HepG2 (cell line): Measurements from ENCODE around the gene INPP5E. TPM values are rescaled to one million over a fixed set of nuclear protein-coding genes. Genes with fewer than 3 reads are reported as not detected.

Experiments
- CBX5 ChIP-seq: sonication (generic); formaldehyde crosslinking; IDR thresholded peaks from 2 replicates; pipeline ENCODE4 v1.4.0; 2020; ENCODE audit warnings: missing genetic modification reagents, borderline replicate concordance
- CENPBD1 ChIP-seq: sonication (generic); formaldehyde crosslinking; IDR thresholded peaks from 2 replicates; pipeline ENCODE4 v1.8.0; 2022; ENCODE audit warnings: missing genetic modification reagents, low read depth, mild to moderate bottlenecking, borderline replicate concordance
- ELF3 ChIP-seq: IDR thresholded peaks from 2 replicates; pipeline ENCODE4 v1.6.1; 2016; ENCODE audit warnings: missing genetic modification reagents, missing compliant biosample characterization
- FOXO1 ChIP-seq: sonication (generic); formaldehyde crosslinking; IDR thresholded peaks from 2 replicates; pipeline ENCODE4 v1.4.0; 2020; ENCODE audit warnings: missing genetic modification reagents
- GZF1 ChIP-seq: sonication (generic); formaldehyde crosslinking; IDR thresholded peaks from 2 replicates; pipeline ENCODE4 v1.5.1; 2020; ENCODE audit warnings: mild to moderate bottlenecking, missing genetic modification reagents
- HOXA3 ChIP-seq: sonication (generic); formaldehyde crosslinking; IDR thresholded peaks from 2 replicates; pipeline ENCODE4 v1.5.0; 2020; ENCODE audit warnings: missing genetic modification reagents
- MATR3 ChIP-seq: sonication (generic); formaldehyde crosslinking; IDR thresholded peaks from 2 replicates; pipeline ENCODE4 v1.4.0; 2020; ENCODE audit warnings: missing genetic modification reagents
- NFATC3 ChIP-seq: sonication (generic); formaldehyde crosslinking; IDR thresholded peaks from 2 replicates; pipeline ENCODE4 v1.5.1; 2020; ENCODE audit warnings: mild to moderate bottlenecking, missing genetic modification reagents
- PAF1 ChIP-seq: IDR thresholded peaks from 2 replicates; pipeline ENCODE4 v1.6.1; 2016; ENCODE audit warnings: missing genetic modification reagents, missing compliant biosample characterization
- POLR2AphosphoS2 ChIP-seq: IDR thresholded peaks from 2 replicates; pipeline ENCODE4 v1.6.1; 2011; ENCODE audit warnings: low read depth, low read length, improper control_type of control experiment
- PREB ChIP-seq: sonication (generic); formaldehyde crosslinking; IDR thresholded peaks from 2 replicates; pipeline ENCODE4 v1.4.0; 2020; ENCODE audit warnings: missing genetic modification reagents
- RBAK ChIP-seq: sonication (generic); formaldehyde crosslinking; IDR thresholded peaks from 2 replicates; pipeline ENCODE4 v1.5.1; 2020; ENCODE audit warnings: mild to moderate bottlenecking, missing genetic modification reagents
- SAP130 ChIP-seq: IDR thresholded peaks from 2 replicates; pipeline ENCODE4 v1.6.1; 2016; ENCODE audit warnings: low read depth
- TFDP2 ChIP-seq: sonication (generic); formaldehyde crosslinking; IDR thresholded peaks from 2 replicates; pipeline ENCODE4 v1.4.0; 2020; ENCODE audit warnings: missing genetic modification reagents
- ZMYM2 ChIP-seq: sonication (generic); formaldehyde crosslinking; IDR thresholded peaks from 2 replicates; pipeline ENCODE4 v1.8.0; 2022; ENCODE audit warnings: mild to moderate bottlenecking, missing genetic modification reagents
- ZNF207 ChIP-seq: fragments of 450-650 bp; IDR thresholded peaks from 2 replicates; pipeline ENCODE4 v1.6.1; 2016; ENCODE audit warnings: antibody characterized with exemption, borderline replicate concordance
- ZNF235 ChIP-seq: sonication (generic); formaldehyde crosslinking; IDR thresholded peaks from 2 replicates; pipeline ENCODE4 v1.8.1; 2023; ENCODE audit warnings: mild to moderate bottlenecking, missing genetic modification reagents, borderline replicate concordance
- ZNF530 ChIP-seq: sonication (generic); formaldehyde crosslinking; IDR thresholded peaks from 2 replicates; pipeline ENCODE4 v1.5.0; 2020; ENCODE audit warnings: low read depth, mild to moderate bottlenecking, missing genetic modification reagents
- ZNF549 ChIP-seq: sonication (generic); formaldehyde crosslinking; IDR thresholded peaks from 2 replicates; pipeline ENCODE4 v1.5.0; 2020; ENCODE audit warnings: missing genetic modification reagents
- ZNF558 ChIP-seq: sonication (generic); formaldehyde crosslinking; IDR thresholded peaks from 2 replicates; pipeline ENCODE4 v1.9.0; 2022; ENCODE audit warnings: mild to moderate bottlenecking, missing genetic modification reagents, borderline replicate concordance
- ZNF713 ChIP-seq: sonication (generic); formaldehyde crosslinking; IDR thresholded peaks from 2 replicates; pipeline ENCODE4 v1.4.0; 2020; ENCODE audit warnings: mild to moderate bottlenecking, missing genetic modification reagents
- ZNF777 ChIP-seq: sonication (generic); formaldehyde crosslinking; IDR thresholded peaks from 2 replicates; pipeline ENCODE4 v1.4.0; 2020; ENCODE audit warnings: missing genetic modification reagents
- ZNF792 ChIP-seq: IDR thresholded peaks from 2 replicates; pipeline ENCODE4 v1.6.1; 2016
- ZNF841 ChIP-seq: sonication (generic); formaldehyde crosslinking; IDR thresholded peaks from 2 replicates; pipeline ENCODE4 v1.8.1; 2023; ENCODE audit warnings: missing genetic modification reagents, borderline replicate concordance
- ZSCAN5A ChIP-seq: sonication (generic); formaldehyde crosslinking; IDR thresholded peaks from 2 replicates; pipeline ENCODE4 v1.8.0; 2022; ENCODE audit warnings: mild to moderate bottlenecking, missing genetic modification reagents, borderline replicate concordance
- polyA plus RNA-seq, 8 experiments: library from polyadenylated mRNA; depleted of rRNA in 3 of 8; stranded (reverse) in 7 of 8; unstranded in 1 of 8; fragments of >200 nt; fragmentation: Illumina TruSeq in 4 of 8; extraction: Trizol in 4 of 8; gene quantifications; 2 replicates each; pipeline versions ENCODE4 v1.2.1 to v1.2.3, GENCODE V29; 2011 to 2016; ENCODE audit warnings: low read depth in 4 of 8, missing spikeins in 1 of 8, mixed read lengths in 1 of 8; ENCODE audit not compliant: insufficient read depth in 1 of 8
- total RNA-seq, 5 experiments: library from RNA; depleted of rRNA; stranded (reverse); fragments of >200 nt; fragmentation: Illumina TruSeq; extraction: Trizol; gene quantifications; 2 replicates each; pipeline ENCODE4 v1.2.3, GENCODE V29; 2016; ENCODE audit warnings: low read depth in 1 of 5
- TF ChIP-seq, protein P1 (sequence below): sonication (generic); formaldehyde crosslinking; IDR thresholded peaks from 2 replicates; pipeline ENCODE4 v1.5.1; 2020; ENCODE audit warnings: missing genetic modification reagents, mild to moderate bottlenecking, borderline replicate concordance

The INPP5E gene
- total and polyA plus RNA-seq, 2 of the 13 experiments (the other 11 are each of a cell fraction or from before 2014, with no cell fraction given): 5.5 TPM

- TF ChIP-seq ZNF841 (CRISPR knock-in tag) (no peak), ZMYM2 (no peak), ZNF235 (no peak; the same call in 1 of the 2 replicates), PAF1 (no peak), TFDP2 (CRISPR knock-in tag) (peak; percentile 45; the same call in 1 of the 2 replicates), MATR3 (no peak), ZSCAN5A (CRISPR knock-in tag) (no peak), ZNF792 (CRISPR knock-in tag) (no peak), GZF1 (CRISPR knock-in tag) (no peak), NFATC3 (CRISPR knock-in tag) (no peak), ZNF777 (CRISPR knock-in tag) (peak; percentile 38; the same call in 1 of the 2 replicates), ZNF558 (CRISPR knock-in tag) (no peak; the same call in 1 of the 2 replicates), CBX5 (CRISPR knock-in tag) (no peak), ELF3 (CRISPR knock-in tag) (no peak), POLR2AphosphoS2 (no peak), SAP130 (CRISPR knock-in tag) (peak; percentile 43; the same call in 1 of the 2 replicates), FOXO1 (CRISPR knock-in tag) (no peak), RBAK (CRISPR knock-in tag) (no peak), ZNF207 (no peak), ZNF713 (CRISPR knock-in tag) (no peak), PREB (CRISPR knock-in tag) (no peak), ZNF530 (CRISPR knock-in tag) (no peak), ZNF549 (no peak), HOXA3 (CRISPR knock-in tag) (peak; percentile 41), CENPBD1 (CRISPR knock-in tag) (no peak)
- TF ChIP-seq, protein P1, sequence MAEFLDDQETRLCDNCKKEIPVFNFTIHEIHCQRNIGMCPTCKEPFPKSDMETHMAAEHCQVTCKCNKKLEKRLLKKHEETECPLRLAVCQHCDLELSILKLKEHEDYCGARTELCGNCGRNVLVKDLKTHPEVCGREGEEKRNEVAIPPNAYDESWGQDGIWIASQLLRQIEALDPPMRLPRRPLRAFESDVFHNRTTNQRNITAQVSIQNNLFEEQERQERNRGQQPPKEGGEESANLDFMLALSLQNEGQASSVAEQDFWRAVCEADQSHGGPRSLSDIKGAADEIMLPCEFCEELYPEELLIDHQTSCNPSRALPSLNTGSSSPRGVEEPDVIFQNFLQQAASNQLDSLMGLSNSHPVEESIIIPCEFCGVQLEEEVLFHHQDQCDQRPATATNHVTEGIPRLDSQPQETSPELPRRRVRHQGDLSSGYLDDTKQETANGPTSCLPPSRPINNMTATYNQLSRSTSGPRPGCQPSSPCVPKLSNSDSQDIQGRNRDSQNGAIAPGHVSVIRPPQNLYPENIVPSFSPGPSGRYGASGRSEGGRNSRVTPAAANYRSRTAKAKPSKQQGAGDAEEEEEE: no peak
Measured at GRCh38 chr9:136409557-136410455, 29.8 kb downstream of the INPP5E start (continued).
